Gastroesophageal sphincter (tissue), 3 donors: ENCODE measurements around the gene CCDC7.

Experiments
- EP300 ChIP-seq: sonication (generic); formaldehyde crosslinking; IDR thresholded peaks from one replicate; pipeline ENCODE4 v1.6.1; 2017; ENCODE audit warnings: antibody characterized with exemption, mild to moderate bottlenecking
- POLR2AphosphoS5 ChIP-seq: sonication (generic); formaldehyde crosslinking; IDR thresholded peaks from one replicate; pipeline ENCODE4 v1.6.1; 2017; ENCODE audit warnings: antibody characterized with exemption
- TF ChIP-seq, protein P1 (sequence below), 4 experiments: fragments of 200-600 bp in 2 of 4; fragments of 450-650 bp in 2 of 4; sonication (generic) in 1 of 4; IDR thresholded peaks; one replicate each; pipeline ENCODE4 v1.5.1; 2017 to 2019; ENCODE audit warnings: antibody characterized with exemption in 4 of 4, mild to moderate bottlenecking in 2 of 4, moderate library complexity in 2 of 4

DNA sequence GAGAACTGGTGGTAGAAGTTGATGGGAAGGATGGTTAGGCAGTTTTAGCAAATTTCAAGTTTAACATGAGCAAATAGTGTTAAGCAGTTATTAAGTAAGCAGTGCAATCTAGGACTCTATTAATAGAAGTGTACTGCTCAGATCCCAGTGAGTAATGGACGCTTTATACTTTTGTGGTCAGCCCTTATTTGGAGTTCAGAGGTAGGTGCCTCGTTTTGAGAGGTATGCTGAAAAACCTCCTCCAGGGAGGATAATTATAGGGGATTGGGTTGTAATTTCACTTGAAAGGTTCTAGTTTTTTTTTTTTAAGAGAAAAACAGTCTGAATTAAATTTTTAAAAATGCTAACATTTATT, 33.5 kb upstream of the CCDC7 start:
- TF ChIP-seq, protein P1, sequence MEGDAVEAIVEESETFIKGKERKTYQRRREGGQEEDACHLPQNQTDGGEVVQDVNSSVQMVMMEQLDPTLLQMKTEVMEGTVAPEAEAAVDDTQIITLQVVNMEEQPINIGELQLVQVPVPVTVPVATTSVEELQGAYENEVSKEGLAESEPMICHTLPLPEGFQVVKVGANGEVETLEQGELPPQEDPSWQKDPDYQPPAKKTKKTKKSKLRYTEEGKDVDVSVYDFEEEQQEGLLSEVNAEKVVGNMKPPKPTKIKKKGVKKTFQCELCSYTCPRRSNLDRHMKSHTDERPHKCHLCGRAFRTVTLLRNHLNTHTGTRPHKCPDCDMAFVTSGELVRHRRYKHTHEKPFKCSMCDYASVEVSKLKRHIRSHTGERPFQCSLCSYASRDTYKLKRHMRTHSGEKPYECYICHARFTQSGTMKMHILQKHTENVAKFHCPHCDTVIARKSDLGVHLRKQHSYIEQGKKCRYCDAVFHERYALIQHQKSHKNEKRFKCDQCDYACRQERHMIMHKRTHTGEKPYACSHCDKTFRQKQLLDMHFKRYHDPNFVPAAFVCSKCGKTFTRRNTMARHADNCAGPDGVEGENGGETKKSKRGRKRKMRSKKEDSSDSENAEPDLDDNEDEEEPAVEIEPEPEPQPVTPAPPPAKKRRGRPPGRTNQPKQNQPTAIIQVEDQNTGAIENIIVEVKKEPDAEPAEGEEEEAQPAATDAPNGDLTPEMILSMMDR (IDR thresholded peaks at IDR 0.05): no peak
- TF ChIP-seq POLR2AphosphoS5 (no peak), EP300 (no peak)
